Pancreas (tissue), 10 donors: ENCODE results near the gene COL15A1. TPM values are rescaled to one million over a fixed set of nuclear protein-coding genes. Genes with fewer than 3 reads are reported as not detected.
A peak's percentile ranks its signal among the peaks of the same experiment; 100 is the strongest.

ENCODE experiments used
- ATAC-seq, 4 donors: fragments of 200-7000 bp; cut with Tn5 transposase; one replicate each; pipeline versions ENCODE4 v1.8.0 to v1.9.1; 2020; ENCODE audit warnings: mild to moderate bottlenecking in 4 of 4, moderate library complexity in 4 of 4
- DNase-seq, 6 donors: peaks; one replicate each; pipeline ENCODE4 v3.0.0-alpha.2; 2020
- FAIRE-seq: peaks from 2 replicates; lab custom pipeline; 2012; peaks lifted over from hg19 to GRCh38; lab: Jason Lieb, UNC
- H3K27ac ChIP-seq, 4 donors: fragments of 200-600 bp; sonication (generic); 1 replicate in 3 of 4; 2 replicates in 1 of 4; pipeline versions ENCODE4 v1.5.0 to v1.8.0; 2020
- H3K27me3 ChIP-seq, 4 donors: fragments of 200-600 bp; one replicate each; pipeline ENCODE4 v1.8.0; 2021
- H3K36me3 ChIP-seq, 3 donors: fragments of 200-600 bp; sonication (generic) in 1 of 3; one replicate each; pipeline versions ENCODE4 v1.5.0 to v1.8.0; 2020 to 2021
- H3K4me1 ChIP-seq, 3 donors: fragments of 200-600 bp; one replicate each; pipeline ENCODE4 v1.8.0; 2021
- H3K4me3 ChIP-seq, 4 donors: fragments of 200-600 bp; sonication (generic) in 2 of 4; one replicate each; pipeline versions ENCODE4 v1.5.0 to v1.8.0; 2020 to 2021
- H3K9me3 ChIP-seq, 4 donors: fragments of 200-600 bp; one replicate each; pipeline ENCODE4 v1.8.0; 2021
- CTCF ChIP-seq, 4 donors: fragments of 200-600 bp; sonication (generic) in 3 of 4; IDR thresholded peaks; one replicate each; pipeline versions ENCODE4 v1.5.0 to v1.8.0; 2021; ENCODE audit warnings: antibody characterized with exemption in 4 of 4
- WGBS, 2 donors: extraction: QIAGEN DNeasy Blood & Tissue Kit; methylation state at CpG; one replicate each; pipeline ENCODE4 v1.1.7; 2013; 5-methylcytosine and 5-hydroxymethylcytosine counted together
- intact Hi-C, 3 donors: fragments of 100-400 bp; cut with DNase I; formaldehyde crosslinking; loops; one replicate each; pipeline versions ENCODE4 v1.11.1 to v1.14.2; 2022
- polyA plus RNA-seq, 2 donors: library from polyadenylated mRNA; stranded (reverse); fragments of 200-250 nt; gene quantifications; one replicate each; pipeline ENCODE4 v1.2.3, GENCODE V29; 2013
- total RNA-seq, 6 donors: library from RNA; stranded (reverse); fragmentation: NEBNext Ultra II Directional in 4 of 6; extraction: Animal tissue kit (Norgen Biotek cat#: 25700) in 4 of 6; gene quantifications; one replicate each; pipeline versions ENCODE4 v1.2.1 to v1.2.4, GENCODE V29; 2021 to 2023
- donor health status: healthy with polysubstance abuse.
- donor health status: DM: no; HTN: no; CAD: no; lungs with moderate emphysema.
- donor health status: DM: no; HTN: no; CAD: no.
- donor health status: control.
- donor health status: control.
- donor health status: Bipolar disorder and iron deficiency.
- donor health status: DM: yes; HTN: yes; CAD: no.
- donor health status: DM: no; HTN: no; CAD: no.
- donor health status: DM: no; HTN: no; CAD: no.
- donor health status: DM: yes; HTN: yes; CAD: no.

The COL15A1 gene
- 10 to 100 TPM in 4 of 6 donors, 1 to 10 TPM in 2; 9.4 to 43.4 (median 19.4) TPM for total RNA-seq
- 1 to 10 TPM; 6.7 to 7.0 TPM for polyA plus RNA-seq

DNA sequence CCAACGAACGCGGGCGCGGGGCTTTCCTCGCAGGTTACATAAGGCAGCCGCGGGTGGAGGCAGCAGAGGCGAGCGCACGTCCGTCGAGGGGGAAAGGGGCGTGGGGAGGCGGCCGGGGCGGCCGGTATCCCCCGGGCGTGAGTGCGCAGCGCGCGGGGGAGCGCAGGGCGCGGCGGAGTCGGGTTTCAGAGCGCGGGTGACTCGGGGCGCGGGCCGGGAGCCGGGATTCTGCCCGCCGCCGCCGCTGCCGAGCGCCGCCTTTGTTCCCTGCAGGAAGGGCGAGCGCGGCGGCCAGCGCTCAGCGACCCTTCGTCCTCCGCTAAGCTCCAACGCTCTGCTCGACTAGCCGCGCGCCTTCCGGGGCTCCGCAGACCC lies at the start of gene COL15A1:
COL15A1 (plus strand) TSS at position 226 of the 375 bp plus-strand sequence. CDS start 155 bp downstream, outside the sequence.
- H3K4me3 ChIP-seq, result peak within 1 kb of the TSS; percentile 23 to 51 (median 42)

GRCh38 chr9:98894171-98894570 lies 49.5 kb upstream of the COL15A1 start:
- intact Hi-C loops, result no loop called here
- Histone ChIP-seq H3K27ac (no peak overlapping the region), H3K4me1 (peaks cover 0 to 3% (median 0%) of the 10 kb centered on the region in 3 donors), H3K27me3 (no peaks in the 10 kb centered on the region), H3K9me3 (no peaks in the 10 kb centered on the region), H3K4me3 (no peak overlapping the region), H3K36me3 (no peaks in the 10 kb centered on the region)
- TF ChIP-seq CTCF (IDR thresholded peaks at IDR 0.05), result no peak
- FAIRE-seq (no peak), DNase-seq (no peak), ATAC-seq (no peak)
- WGBS, 2 donors, result 79 to 83% methylated on average over 3 of the region's 3 CpGs

More for the DNA sequence above, at the start of gene COL15A1:
- H3K4me1 ChIP-seq, result no peaks in the 10 kb centered on the region
- no peaks in the 10 kb centered on the region for H3K36me3 ChIP-seq
- TF ChIP-seq CTCF (IDR thresholded peaks at IDR 0.05), result no peak
- ATAC-seq (peak; percentile 82 to 85 (median 82)), DNase-seq (peak in 5 of 6 donors; percentile 21 to 79 (median 38)), FAIRE-seq (no peak)
- 0 to 1% methylated on average over 21 to 58 of the region's 58 CpGs for WGBS, 2 donors
- no peaks in the 10 kb centered on the region for H3K27me3 ChIP-seq
- peak within 1 kb of the TSS in 2 of 4 donors; percentile 15 to 26 for H3K27ac ChIP-seq
- no peaks in the 10 kb centered on the region for H3K9me3 ChIP-seq
- intact Hi-C loops, result no loop called here

DNA sequence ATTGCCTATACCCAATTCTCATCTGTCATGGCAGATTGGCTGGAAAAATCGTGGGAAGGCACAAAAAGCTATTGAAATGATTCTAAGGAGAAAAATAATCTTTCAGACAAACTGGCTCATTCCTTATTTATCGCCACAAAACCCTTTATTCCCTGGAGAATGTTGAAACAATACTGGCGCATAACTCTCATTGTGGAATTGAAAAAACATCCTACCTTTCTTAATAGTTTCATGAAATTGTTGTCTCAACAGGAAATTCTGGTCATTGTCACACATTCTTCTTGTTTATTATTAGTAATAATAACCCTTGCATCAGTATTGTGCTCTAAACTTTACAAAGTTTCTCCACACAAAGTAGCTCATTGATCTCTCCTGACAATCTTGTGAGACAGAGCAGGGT lies 48.9 kb upstream of the COL15A1 start:
- H3K27me3 ChIP-seq, result no peaks in the 10 kb centered on the region
- no peaks in the 10 kb centered on the region for H3K36me3 ChIP-seq
- intact Hi-C loops, result no loop called here
- ATAC-seq (no peak), DNase-seq (no peak), FAIRE-seq (no peak)
- 85 to 89% methylated on average over 3 of the region's 3 CpGs for WGBS, 2 donors
- H3K4me1 ChIP-seq, result peaks cover 0 to 3% (median 0%) of the 10 kb centered on the region in 3 donors
- H3K4me3 ChIP-seq, result no peak overlapping the region
- H3K9me3 ChIP-seq, result no peaks in the 10 kb centered on the region
- no peak for TF ChIP-seq CTCF (IDR thresholded peaks at IDR 0.05)
- H3K27ac ChIP-seq, result no peak overlapping the region

DNA sequence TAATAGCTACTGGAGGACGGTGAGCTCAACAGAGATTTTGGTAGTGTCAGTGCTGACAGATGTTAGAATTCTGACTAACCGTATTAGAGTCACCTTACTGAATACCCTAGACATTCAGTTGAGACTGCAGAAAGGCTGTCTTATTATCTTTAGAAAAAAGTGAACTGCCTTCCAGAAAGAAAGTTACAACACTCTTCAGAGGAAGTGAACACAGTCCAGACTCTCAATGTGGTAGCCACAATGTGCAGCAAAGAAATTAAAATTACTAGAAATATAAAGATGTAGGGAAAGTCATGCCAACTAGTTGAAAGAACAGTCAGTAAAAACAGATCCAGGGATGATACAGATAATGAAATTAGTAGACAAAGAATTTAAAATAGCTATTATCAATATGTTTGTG lies 47.1 kb upstream of the COL15A1 start:
- intact Hi-C loops, result no loop called here
- no peak for TF ChIP-seq CTCF (IDR thresholded peaks at IDR 0.05)
- no peak overlapping the region for H3K27ac ChIP-seq
- H3K36me3 ChIP-seq, result no peaks in the 10 kb centered on the region
- no peak for FAIRE-seq
- no peaks in the 10 kb centered on the region for H3K4me1 ChIP-seq
- no peak for ATAC-seq
- H3K4me3 ChIP-seq, result no peak overlapping the region
- H3K9me3 ChIP-seq, result no peaks in the 10 kb centered on the region
- no peak for DNase-seq
- H3K27me3 ChIP-seq, result no peaks in the 10 kb centered on the region
- 93 to 95% methylated on average over 2 of the region's 2 CpGs for WGBS, 2 donors

DNA sequence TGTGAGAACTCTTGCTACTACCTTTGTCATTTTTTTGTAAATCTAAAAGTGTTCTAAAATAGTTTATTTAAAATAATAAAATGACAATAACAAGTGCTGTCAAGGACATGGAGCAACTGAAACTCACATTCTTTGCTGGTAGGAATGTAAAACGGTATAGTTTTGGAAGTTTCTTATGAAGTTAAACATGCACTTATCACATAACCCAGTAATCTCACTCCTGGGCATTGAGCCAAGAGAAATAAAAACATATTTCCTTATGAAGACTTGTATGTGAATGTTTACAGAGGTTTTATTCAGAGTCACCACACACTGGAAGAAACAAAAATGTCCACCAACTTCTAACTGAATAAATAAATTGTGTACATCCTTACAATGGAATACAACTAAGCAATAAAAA lies 46.0 kb upstream of the COL15A1 start:
- no peak for DNase-seq
- Histone ChIP-seq H3K27me3 (no peaks in the 10 kb centered on the region), H3K4me1 (no peaks in the 10 kb centered on the region), H3K4me3 (no peak overlapping the region), H3K9me3 (no peaks in the 10 kb centered on the region), H3K27ac (no peak overlapping the region), H3K36me3 (no peaks in the 10 kb centered on the region)
- no peak for TF ChIP-seq CTCF (IDR thresholded peaks at IDR 0.05)
- intact Hi-C loops, result no loop called here
- no peak for FAIRE-seq
- 3 to 9% methylated on average over 1 of the region's 1 CpG for WGBS, 2 donors
- ATAC-seq, result peak in 2 of 4 donors; percentile 40 to 44
